B cell (primary cell): ENCODE measurements around the gene CUZD1. TPM values are rescaled to one million over a fixed set of nuclear protein-coding genes. Genes with fewer than 3 reads are reported as not detected.

Source experiments
- ATAC-seq: fragments of 200-7000 bp; cut with Tn5 transposase; one replicate; pipeline ENCODE4 v1.10.0; 2021; ENCODE audit warnings: low read depth, mild to moderate bottlenecking, moderate number of reproducible peaks, moderate library complexity
- CTCF ChIA-PET: fragments of 350-600 bp; sonication (Branson Sonifier 250); formaldehyde crosslinking; loops from one replicate; lab custom pipeline; 2021; ENCODE audit warnings: antibody characterized with exemption, inconsistent platforms; lab: Charles Lee
- POLR2A ChIA-PET: fragments of 350-600 bp; sonication (Branson Sonifier 250); formaldehyde crosslinking; loops from one replicate; lab custom pipeline; 2021; ENCODE audit warnings: antibody characterized with exemption; lab: Charles Lee
- DNase-seq: peaks from one replicate; pipeline ENCODE4 v3.0.0; 2013
- H2AFZ ChIP-seq: 2 replicates; pipeline ENCODE4 v1.6.1; 2012; ENCODE audit warnings: mild to moderate bottlenecking, low read depth, low read length; ENCODE audit not compliant: insufficient read depth, poor library complexity, severe bottlenecking
- H3K27ac ChIP-seq, 2 donors: 1 replicate in 1 of 2; 2 replicates in 1 of 2; pipeline ENCODE4 v1.5.1; 2012 to 2013; ENCODE audit warnings: low read length in 2 of 2, mild to moderate bottlenecking in 2 of 2, moderate library complexity in 1 of 2
- H3K27me3 ChIP-seq, 4 experiments: fragments of 200-600 bp in 1 of 4; sonication (generic) in 1 of 4; replicated peaks in 1 of 4; 1 replicate in 2 of 4; 2 replicates in 2 of 4; pipeline versions ENCODE4 v1.6.1 to v1.7.0; 2013 to 2016; ENCODE audit warnings: low read length in 3 of 4, mild to moderate bottlenecking in 2 of 4, mixed read lengths in 1 of 4, moderate library complexity in 1 of 4; ENCODE audit not compliant: insufficient read depth in 4 of 4, control insufficient read depth in 3 of 4; ENCODE audit errors: control extremely low read depth in 1 of 4
- H3K36me3 ChIP-seq, 2 experiments: replicated peaks in 1 of 2; 1 replicate in 1 of 2; 2 replicates in 1 of 2; pipeline versions ENCODE4 v1.6.1 to v1.7.1; 2013; ENCODE audit warnings: low read length in 1 of 2; ENCODE audit not compliant: insufficient read depth in 2 of 2, control insufficient read depth in 1 of 2; ENCODE audit errors: control extremely low read depth in 1 of 2, extremely low read depth in 1 of 2
- H3K4me1 ChIP-seq, 2 donors: fragments of 200-600 bp in 1 of 2; sonication (generic) in 1 of 2; 1 replicate in 1 of 2; 2 replicates in 1 of 2; pipeline versions ENCODE4 v1.5.1 to v1.6.1; 2013 to 2017; ENCODE audit warnings: low read length in 2 of 2; ENCODE audit not compliant: control insufficient read depth in 2 of 2, insufficient read depth in 2 of 2
- H3K4me2 ChIP-seq: replicated peaks from 2 replicates; pipeline ENCODE3; 2012; ENCODE audit warnings: mild to moderate bottlenecking, low read depth, low read length; ENCODE audit not compliant: poor library complexity, severe bottlenecking
- H3K4me3 ChIP-seq, 5 experiments: fragments of 200-600 bp in 1 of 5; sonication (generic) in 1 of 5; 1 replicate in 3 of 5; 2 replicates in 2 of 5; pipeline versions ENCODE4 v1.5.1 to v1.7.0; 2011 to 2016; ENCODE audit warnings: low read length in 4 of 5, mild to moderate bottlenecking in 4 of 5, low read depth in 2 of 5, control low read depth in 1 of 5, moderate library complexity in 1 of 5; ENCODE audit not compliant: insufficient read depth in 1 of 5; ENCODE audit errors: control extremely low read depth in 1 of 5, extremely low read depth in 1 of 5
- H3K79me2 ChIP-seq: fragments of 200-600 bp; sonication (generic); one replicate; pipeline ENCODE4 v1.6.0; 2016; ENCODE audit warnings: low read length; ENCODE audit not compliant: control insufficient read depth, insufficient read depth
- H3K9ac ChIP-seq: fragments of 200-600 bp; sonication (generic); 2 replicates; pipeline ENCODE4 v1.6.1; 2017; ENCODE audit warnings: mild to moderate bottlenecking, low read length, moderate library complexity
- H3K9me3 ChIP-seq, 3 donors: one replicate each; pipeline versions ENCODE4 v1.6.1 to v1.7.1; 2013; ENCODE audit warnings: low read length in 2 of 3; ENCODE audit not compliant: control insufficient read depth in 2 of 3, insufficient read depth in 1 of 3; ENCODE audit errors: control extremely low read depth in 1 of 3
- H4K20me1 ChIP-seq: 2 replicates; pipeline ENCODE4 v1.6.0; 2012; ENCODE audit warnings: mild to moderate bottlenecking, low read length; ENCODE audit not compliant: insufficient read depth, control insufficient read depth, poor library complexity, severe bottlenecking
- H3K27ac Mint-ChIP-seq: one replicate; pipeline ENCODE4 v1.8.0; 2021; ENCODE audit warnings: mixed read lengths
- H3K27me3 Mint-ChIP-seq: one replicate; pipeline ENCODE4 v1.8.0; 2021; ENCODE audit warnings: mixed read lengths
- H3K4me1 Mint-ChIP-seq: one replicate; pipeline ENCODE4 v1.8.0; 2021; ENCODE audit warnings: mixed read lengths
- H3K4me3 Mint-ChIP-seq: one replicate; pipeline ENCODE4 v1.8.0; 2021; ENCODE audit warnings: mixed read lengths
- H3K9me3 Mint-ChIP-seq: one replicate; pipeline ENCODE4 v1.8.0; 2022; ENCODE audit warnings: mixed read lengths; ENCODE audit not compliant: insufficient read depth
- EZH2 ChIP-seq: IDR thresholded peaks from 2 replicates; pipeline ENCODE4 v1.6.1; 2012; ENCODE audit warnings: borderline replicate concordance, low read depth, mild to moderate bottlenecking, moderate library complexity, low read length; ENCODE audit not compliant: insufficient read depth, poor library complexity, severe bottlenecking
- WGBS: methylation state at CpG from one replicate; pipeline ENCODE4 v1.1.5; 2013; ENCODE audit warnings: missing lambda C conversion rate; ENCODE audit not compliant: insufficient coverage; 5-methylcytosine and 5-hydroxymethylcytosine counted together
- intact Hi-C: fragments of 100-400 bp; cut with micrococcal nuclease; formaldehyde crosslinking; loops from one replicate; pipeline ENCODE4 v1.10.0; 2022
- polyA plus RNA-seq: library from polyadenylated mRNA; depleted of rRNA; stranded (reverse); fragments of >200 nt; gene quantifications from 2 replicates; pipeline ENCODE4 v1.2.3, GENCODE V29; 2012
- total RNA-seq, 2 donors: library from RNA; stranded (reverse); fragments of 120-200 nt in 1 of 2; gene quantifications; 1 replicate in 1 of 2; 2 replicates in 1 of 2; pipeline versions ENCODE4 v1.2.3 to v1.2.4, GENCODE V29; 2013 to 2022
- TF ChIP-seq, protein P1 (sequence below): fragments of 200-600 bp; IDR thresholded peaks from one replicate; pipeline ENCODE4 v1.8.0; 2022; ENCODE audit warnings: antibody characterized with exemption, mild to moderate bottlenecking

Gene CUZD1
- total and polyA plus RNA-seq, 2 donors (not counting 1 experiment from before 2014, with no cell fraction given) = 2.1 to 3.3 TPM

DNA sequence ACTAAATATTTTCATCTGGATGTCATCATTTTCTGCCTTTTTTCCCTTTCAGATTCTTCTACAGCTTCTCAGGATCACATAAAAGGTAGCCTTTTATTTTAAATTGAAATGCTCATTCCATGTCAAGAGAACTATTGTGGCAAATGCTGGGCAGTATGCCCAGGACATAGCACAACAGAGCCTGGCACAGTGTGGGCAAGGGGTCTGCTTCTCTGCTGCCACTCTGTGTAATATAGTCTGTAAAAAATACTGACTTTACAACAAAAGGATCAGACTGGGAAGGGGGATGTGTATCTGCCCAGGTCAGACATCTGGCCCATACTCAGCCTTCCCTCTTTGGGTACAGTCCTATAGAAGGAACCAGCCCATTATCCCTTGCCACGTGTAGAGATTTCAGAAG lies 62.7 kb downstream of the CUZD1 start:
- Histone ChIP-seq H3K27me3 (no peaks in the 10 kb centered on the region), H3K9ac (no peak overlapping the region), H2AFZ (no peak overlapping the region), H3K4me1 (no peaks in the 10 kb centered on the region), H4K20me1 (no peaks in the 10 kb centered on the region), H3K4me2 (no peak overlapping the region), H3K36me3 (no peaks in the 10 kb centered on the region), H3K79me2 (no peaks in the 10 kb centered on the region), H3K27ac (no peak overlapping the region), H3K9me3 (peaks cover 0 to 4% (median 0%) of the 10 kb centered on the region in 3 donors), H3K4me3 (no peak overlapping the region)
- no peak overlapping the region for H3K4me3 Mint-ChIP-seq
- ChIA-PET POLR2A (no interaction called here), CTCF (no interaction called here)
- H3K9me3 Mint-ChIP-seq = no peaks in the 10 kb centered on the region
- no peak for ATAC-seq
- no peak overlapping the region for H3K27ac Mint-ChIP-seq
- no peaks in the 10 kb centered on the region for H3K4me1 Mint-ChIP-seq
- intact Hi-C loops = no loop called here
- TF ChIP-seq EZH2 = no peak
- TF ChIP-seq, protein P1, sequence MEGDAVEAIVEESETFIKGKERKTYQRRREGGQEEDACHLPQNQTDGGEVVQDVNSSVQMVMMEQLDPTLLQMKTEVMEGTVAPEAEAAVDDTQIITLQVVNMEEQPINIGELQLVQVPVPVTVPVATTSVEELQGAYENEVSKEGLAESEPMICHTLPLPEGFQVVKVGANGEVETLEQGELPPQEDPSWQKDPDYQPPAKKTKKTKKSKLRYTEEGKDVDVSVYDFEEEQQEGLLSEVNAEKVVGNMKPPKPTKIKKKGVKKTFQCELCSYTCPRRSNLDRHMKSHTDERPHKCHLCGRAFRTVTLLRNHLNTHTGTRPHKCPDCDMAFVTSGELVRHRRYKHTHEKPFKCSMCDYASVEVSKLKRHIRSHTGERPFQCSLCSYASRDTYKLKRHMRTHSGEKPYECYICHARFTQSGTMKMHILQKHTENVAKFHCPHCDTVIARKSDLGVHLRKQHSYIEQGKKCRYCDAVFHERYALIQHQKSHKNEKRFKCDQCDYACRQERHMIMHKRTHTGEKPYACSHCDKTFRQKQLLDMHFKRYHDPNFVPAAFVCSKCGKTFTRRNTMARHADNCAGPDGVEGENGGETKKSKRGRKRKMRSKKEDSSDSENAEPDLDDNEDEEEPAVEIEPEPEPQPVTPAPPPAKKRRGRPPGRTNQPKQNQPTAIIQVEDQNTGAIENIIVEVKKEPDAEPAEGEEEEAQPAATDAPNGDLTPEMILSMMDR = no peak
- no CpG with 5 or more reads among the region's 1 CpG for WGBS
- no peak for DNase-seq
- peaks cover 9% of the 10 kb centered on the region for H3K27me3 Mint-ChIP-seq

Other genes with a start within 250 kb of the CUZD1 start
- gene C10orf120, start 146.0 kb downstream of the CUZD1 start, total RNA-seq = not detected in 2 replicates
- not detected in 2 replicates for gene C10orf120, start 146.0 kb downstream of the CUZD1 start, polyA plus RNA-seq
- gene FAM24B, start 33.7 kb upstream of the CUZD1 start, total RNA-seq = 11.7 and 12.5 TPM in 2 replicates
- gene FAM24B, start 33.7 kb upstream of the CUZD1 start, polyA plus RNA-seq = 23.0 and 23.4 TPM in 2 replicates
- not detected in 2 replicates for gene FAM24A, start 64.8 kb upstream of the CUZD1 start, total RNA-seq
- gene FAM24A, start 64.8 kb upstream of the CUZD1 start, polyA plus RNA-seq = not detected in 2 replicates
- 11.1 and 11.9 TPM in 2 replicates for gene C10orf88, start 108.4 kb upstream of the CUZD1 start, total RNA-seq
- gene C10orf88, start 108.4 kb upstream of the CUZD1 start, polyA plus RNA-seq = 3.6 and 4.1 TPM in 2 replicates
- 8.2 and 8.5 TPM in 2 replicates for gene PSTK, start 134.5 kb upstream of the CUZD1 start, total RNA-seq
- gene PSTK, start 134.5 kb upstream of the CUZD1 start, polyA plus RNA-seq = 4.2 and 6.7 TPM in 2 replicates
- 24.0 and 24.6 TPM in 2 replicates for gene IKZF5, start 162.9 kb upstream of the CUZD1 start, total RNA-seq
- 15.8 and 25.9 TPM in 2 replicates for gene IKZF5, start 162.9 kb upstream of the CUZD1 start, polyA plus RNA-seq
- 27.8 and 27.9 TPM in 2 replicates for gene ACADSB, start 163.1 kb upstream of the CUZD1 start, total RNA-seq
- gene ACADSB, start 163.1 kb upstream of the CUZD1 start, polyA plus RNA-seq = 6.8 and 8.5 TPM in 2 replicates